Measurements from ENCODE around the gene PRICKLE2.

The PRICKLE2 gene

GRCh38 chr3:64161481-64161952, 63.7 kb downstream of the PRICKLE2 start (continued):
- TF ChIP-seq PRDM6 (tag by site-specific recombination; IDR thresholded peaks at IDR 0.05) (peak; percentile 97), PRDM10 (tag by site-specific recombination; IDR thresholded peaks at IDR 0.05) (peak; percentile 60; the same call in 1 of the 2 replicates), SP7 (tag by site-specific recombination; IDR thresholded peaks at IDR 0.05) (peak; percentile 93), ZBTB44 (tag by site-specific recombination; IDR thresholded peaks at IDR 0.05) (peak; percentile 78), ZNF324 (tag by site-specific recombination; IDR thresholded peaks at IDR 0.05) (no peak), ZNF404 (tag by site-specific recombination; IDR thresholded peaks at IDR 0.05) (no peak), HOXA7 (CRISPR knock-in tag; IDR thresholded peaks at IDR 0.05; ENCODE audit: borderline replicate concordance) (no peak), ZNF692 (tag by site-specific recombination; IDR thresholded peaks at IDR 0.05) (peak; percentile 71), KLF10 (tag by site-specific recombination; IDR thresholded peaks at IDR 0.05) (peak; percentile 75), TSHZ1 (tag by site-specific recombination; IDR thresholded peaks at IDR 0.05; ENCODE audit: borderline replicate concordance) (0 out of 2 replicates have a peak, but pooled peaks have one; percentile 44), ZBTB11 (tag by site-specific recombination; conservative IDR thresholded peaks at IDR 0.05; ENCODE audit: low read depth) (peak; percentile 28; the same call in 1 of the 2 replicates)

Measured in HEK293 (cell line).